DND-41 (cell line): ENCODE results near the gene NEMF.

Source experiments
- CTCF ChIP-seq: IDR thresholded peaks from 2 replicates; pipeline ENCODE4 v1.5.1; 2012; ENCODE audit warnings: borderline replicate concordance, low read length, moderate library complexity, mild to moderate bottlenecking; ENCODE audit not compliant: poor library complexity, severe bottlenecking; ENCODE audit errors: extremely low read depth
- EZH2 ChIP-seq: IDR thresholded peaks from 3 replicates; pipeline ENCODE4 v1.6.1; 2012; ENCODE audit warnings: borderline replicate concordance, low read depth, mild to moderate bottlenecking, moderate library complexity, low read length, inconsistent platforms; ENCODE audit not compliant: severe bottlenecking

GRCh38 chr14:49893309-49894213 lies 41.0 kb upstream of the NEMF start:
- TF ChIP-seq CTCF (peak; percentile 2), EZH2 (no peak)
